GM12874 (cell line): ENCODE measurements around the gene POLD1.

Experiments used
- CTCF ChIP-seq: IDR thresholded peaks from 2 replicates; pipeline ENCODE4 v1.5.1; 2011; ENCODE audit warnings: low read depth, mild to moderate bottlenecking, control low read depth, low read length, moderate library complexity; ENCODE audit not compliant: insufficient read depth

Gene POLD1

GRCh38 chr19:50377051-50377461, 7.1 kb upstream of the POLD1 start:
- TF ChIP-seq CTCF = no peak

- TF ChIP-seq CTCF = no peak
These were observed 6.6 kb upstream of the POLD1 start for GRCh38 chr19:50377517-50377916.

- TF ChIP-seq CTCF = no peak
These were observed 5.8 kb upstream of the POLD1 start for GRCh38 chr19:50378169-50378862.

DNA sequence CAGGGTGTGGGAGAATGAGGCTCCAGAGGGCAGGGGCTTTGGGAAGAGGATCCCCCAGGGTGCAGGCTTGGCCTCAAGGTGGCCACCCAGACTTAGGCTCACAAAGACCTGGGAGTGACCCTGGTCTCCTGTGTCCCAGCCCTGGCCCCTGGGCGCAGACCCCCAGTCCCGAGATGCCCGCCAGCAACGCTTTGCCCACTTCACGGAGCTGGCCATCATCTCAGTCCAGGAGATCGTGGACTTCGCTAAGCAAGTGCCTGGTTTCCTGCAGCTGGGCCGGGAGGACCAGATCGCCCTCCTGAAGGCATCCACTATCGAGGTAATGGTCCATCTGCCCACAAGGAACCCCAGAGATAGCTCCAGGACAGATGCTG, 5.3 kb upstream of the POLD1 start:
- no peak for TF ChIP-seq CTCF

DNA sequence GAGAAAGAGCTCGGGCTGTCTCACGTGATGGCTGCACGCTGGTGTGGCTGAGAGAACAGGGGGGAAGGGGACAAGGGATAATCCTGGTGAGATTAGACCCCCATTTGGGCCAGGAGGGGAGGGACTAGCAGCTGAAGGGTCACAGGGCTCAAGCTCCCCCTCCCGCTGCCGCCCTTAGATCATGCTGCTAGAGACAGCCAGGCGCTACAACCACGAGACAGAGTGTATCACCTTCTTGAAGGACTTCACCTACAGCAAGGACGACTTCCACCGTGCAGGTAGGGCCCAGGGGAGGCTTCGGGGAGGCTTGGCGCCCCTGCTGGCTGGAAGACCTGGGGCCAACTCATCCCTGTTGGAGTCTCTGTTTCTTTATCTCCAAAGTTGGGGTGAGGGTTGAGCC, 4.5 kb upstream of the POLD1 start:
- TF ChIP-seq CTCF = no peak

DNA sequence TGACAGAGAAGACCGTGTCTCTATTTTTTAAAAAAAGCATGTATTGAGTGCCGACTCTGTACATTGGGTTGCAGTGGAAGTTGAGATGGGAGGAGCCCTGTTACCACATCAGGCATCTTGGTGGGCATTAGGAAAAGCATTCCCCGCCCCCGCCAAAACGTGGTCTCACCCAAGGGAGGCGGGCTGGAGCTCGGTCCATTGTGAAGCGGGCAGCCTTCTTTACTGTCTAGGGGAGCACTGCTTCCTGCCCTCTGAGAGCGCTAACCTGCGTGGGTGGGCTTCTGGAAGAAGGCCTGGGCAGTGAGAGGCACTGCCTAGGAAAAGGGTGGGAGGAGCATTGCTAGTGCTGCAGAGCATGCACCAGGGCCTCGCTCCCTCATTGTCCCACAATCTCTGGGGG, 4.0 kb upstream of the POLD1 start:
- no peak for TF ChIP-seq CTCF

DNA sequence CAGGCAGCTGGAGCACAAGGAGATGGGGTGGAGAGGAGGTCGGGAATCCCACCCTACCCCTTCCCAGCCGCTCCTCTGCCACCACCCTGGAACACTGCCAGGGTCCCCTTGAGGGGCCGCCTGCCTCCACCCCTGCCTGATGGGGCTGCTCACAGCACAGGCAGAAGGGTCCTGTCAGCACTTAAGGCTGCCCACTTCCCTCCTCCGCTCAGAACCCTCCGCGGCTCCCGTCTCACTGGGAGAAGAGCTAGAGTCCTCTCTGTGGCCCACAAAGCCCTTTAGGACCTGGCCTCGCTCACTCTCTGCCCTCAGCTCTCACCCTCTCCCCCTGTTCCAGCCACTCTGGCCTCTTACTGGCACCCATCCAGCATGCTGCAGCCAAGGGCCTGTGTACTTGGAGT, 3.4 kb upstream of the POLD1 start:
- no peak for TF ChIP-seq CTCF
